ENCODE data around the gene ASTL. TPM values are rescaled to one million over a fixed set of nuclear protein-coding genes. Genes with fewer than 3 reads are reported as not detected.

The ASTL gene
- total RNA-seq: not detected
- not detected for polyA plus RNA-seq

- no peak within 1 kb of the TSS for H3K27ac ChIP-seq (ENCODE audit: low read depth in 1 of 2, low read length in 2 of 2)
- WGBS: 25% methylated on average over 17 of the region's 17 CpGs
- DNase-seq (ENCODE audit: low spot score): peak; percentile 61
- TF ChIP-seq CTCF (IDR thresholded peaks at IDR 0.05; ENCODE audit: low read depth, low read length, missing input control): peak; percentile 41
- no peak for TF ChIP-seq NR2F2 (IDR thresholded peaks at IDR 0.05)
- peak; percentile 72 to 75 for TF ChIP-seq RAD21 (IDR thresholded peaks at IDR 0.05)
- no peak for TF ChIP-seq GABPA (IDR thresholded peaks at IDR 0.05 in 1 of 2, conservative IDR thresholded peaks at IDR 0.05 in 1 of 2)
- H3K9ac ChIP-seq (ENCODE audit: low read depth in 1 of 2, low read length in 2 of 2): no peak within 1 kb of the TSS
- no peak within 1 kb of the TSS for H3K4me3 ChIP-seq (ENCODE audit: low read depth in 1 of 3, low read length in 3 of 3)
- no peaks in the 10 kb centered on the region for H3K27me3 ChIP-seq (ENCODE audit: control insufficient read depth in 4 of 4, insufficient read depth in 4 of 4, low read length in 3 of 4)
- H3K4me1 ChIP-seq (ENCODE audit: control insufficient read depth in 4 of 4, insufficient read depth in 4 of 4, low read length in 3 of 4): no peaks in the 10 kb centered on the region
- no peaks in the 10 kb centered on the region for H3K36me3 ChIP-seq (ENCODE audit: control insufficient read depth in 4 of 4, insufficient read depth in 3 of 4, low read depth in 1 of 4, low read length in 3 of 4)
- H3K9me3 ChIP-seq (ENCODE audit: control insufficient read depth in 4 of 4, low read length in 3 of 4): no peaks in the 10 kb centered on the region
Observed at GRCh38 chr2:96138179-96139145, at the start of gene ASTL. ASTL (minus strand) TSS chr2:96138502; CDS start chr2:96138436, 66 bp downstream.

GRCh38 chr2:96186562-96186961, 48.3 kb upstream of the ASTL start:
- Histone ChIP-seq H3K27me3 (ENCODE audit: control insufficient read depth in 4 of 4, insufficient read depth in 4 of 4, low read length in 3 of 4) (no peaks in the 10 kb centered on the region), H3K4me3 (ENCODE audit: low read depth in 1 of 3, low read length in 3 of 3) (no peak overlapping the region), H3K27ac (ENCODE audit: low read depth in 1 of 2, low read length in 2 of 2) (no peak overlapping the region), H3K9ac (ENCODE audit: low read depth in 1 of 2, low read length in 2 of 2) (no peak overlapping the region), H3K36me3 (ENCODE audit: control insufficient read depth in 4 of 4, insufficient read depth in 3 of 4, low read depth in 1 of 4, low read length in 3 of 4) (peaks cover 28 to 56% (median 45%) of the 10 kb centered on the region in 4 donors), H3K9me3 (ENCODE audit: control insufficient read depth in 4 of 4, low read length in 3 of 4) (no peaks in the 10 kb centered on the region), H3K4me1 (ENCODE audit: control insufficient read depth in 4 of 4, insufficient read depth in 4 of 4, low read length in 3 of 4) (no peaks in the 10 kb centered on the region)
- DNase-seq (ENCODE audit: low spot score): no peak
- WGBS: 89% methylated on average over 5 of the region's 5 CpGs
- TF ChIP-seq HNF4G (IDR thresholded peaks at IDR 0.05) (no peak), RAD21 (IDR thresholded peaks at IDR 0.05) (no peak), REST (IDR thresholded peaks at IDR 0.05) (no peak), ZBTB33 (IDR thresholded peaks at IDR 0.05) (no peak)

Data from liver (tissue), 9 donors.